ENCODE measurements around the gene PCDHGB5. TPM values are rescaled to one million over a fixed set of nuclear protein-coding genes. Genes with fewer than 3 reads are reported as not detected.

Gene PCDHGB5
- total RNA-seq, 1 donor from 2014 or later = 9.3 TPM

GRCh38 chr5:141363952-141364660 is 33.6 kb upstream of the PCDHGB5 start, which contains the start of gene PCDHGA5:
Gene PCDHGA5 (plus strand): TSS chr5:141364162. CDS start chr5:141364331, 169 bp downstream.
- Mint-ChIP-seq H3K4me1 (ENCODE audit: low read depth, unreplicated experiment) (no peaks in the 10 kb centered on the region), H3K36me3 (ENCODE audit: unreplicated experiment) (peaks cover 46% of the 10 kb centered on the region), H3K27me3 (ENCODE audit: unreplicated experiment) (peaks cover 12% of the 10 kb centered on the region), H3K27ac (ENCODE audit: unreplicated experiment) (no peak within 1 kb of the TSS), H3K4me3 (ENCODE audit: unreplicated experiment) (no peak within 1 kb of the TSS), H3K9me3 (ENCODE audit: unreplicated experiment) (peaks cover 32% of the 10 kb centered on the region)
- TF ChIP-seq CTCF (IDR thresholded peaks at IDR 0.05; ENCODE audit: partially characterized antibody, unreplicated experiment) = no peak
- no peak for DNase-seq

GRCh38 chr5:141366016-141366896 is 31.5 kb upstream of the PCDHGB5 start:
- Mint-ChIP-seq H3K9me3 (ENCODE audit: unreplicated experiment) (peaks cover 29% of the 10 kb centered on the region), H3K4me3 (ENCODE audit: unreplicated experiment) (no peak overlapping the region), H3K27me3 (ENCODE audit: unreplicated experiment) (peaks cover 3% of the 10 kb centered on the region), H3K27ac (ENCODE audit: unreplicated experiment) (no peak overlapping the region), H3K36me3 (ENCODE audit: unreplicated experiment) (peaks cover 47% of the 10 kb centered on the region), H3K4me1 (ENCODE audit: low read depth, unreplicated experiment) (no peaks in the 10 kb centered on the region)
- no peak for TF ChIP-seq CTCF (IDR thresholded peaks at IDR 0.05; ENCODE audit: partially characterized antibody, unreplicated experiment)
- no peak for DNase-seq

- H3K4me1 Mint-ChIP-seq (ENCODE audit: low read depth, unreplicated experiment) = no peaks in the 10 kb centered on the region
- no peak for TF ChIP-seq CTCF (IDR thresholded peaks at IDR 0.05; ENCODE audit: partially characterized antibody, unreplicated experiment)
- H3K36me3 Mint-ChIP-seq (ENCODE audit: unreplicated experiment) = peaks cover 51% of the 10 kb centered on the region
- no peak for DNase-seq
- H3K9me3 Mint-ChIP-seq (ENCODE audit: unreplicated experiment) = peaks cover 22% of the 10 kb centered on the region
- H3K27me3 Mint-ChIP-seq (ENCODE audit: unreplicated experiment) = no peaks in the 10 kb centered on the region
- no peak within 1 kb of the TSS for H3K4me3 Mint-ChIP-seq (ENCODE audit: unreplicated experiment)
- H3K27ac Mint-ChIP-seq (ENCODE audit: unreplicated experiment) = no peak within 1 kb of the TSS
These were observed 27.5 kb upstream of the PCDHGB5 start, which contains the start of gene PCDHGB3 for GRCh38 chr5:141369994-141370848. Gene PCDHGB3 (plus strand): TSS chr5:141370242. CDS start chr5:141370395, 153 bp downstream.

GRCh38 chr5:141371572-141372475 is 25.9 kb upstream of the PCDHGB5 start:
- H3K27me3 Mint-ChIP-seq (ENCODE audit: unreplicated experiment) = no peaks in the 10 kb centered on the region
- no peak for TF ChIP-seq CTCF (IDR thresholded peaks at IDR 0.05; ENCODE audit: partially characterized antibody, unreplicated experiment)
- no peak for DNase-seq
- H3K4me1 Mint-ChIP-seq (ENCODE audit: low read depth, unreplicated experiment) = no peaks in the 10 kb centered on the region
- no peak overlapping the region for H3K27ac Mint-ChIP-seq (ENCODE audit: unreplicated experiment)
- peaks cover 18% of the 10 kb centered on the region for H3K9me3 Mint-ChIP-seq (ENCODE audit: unreplicated experiment)
- H3K4me3 Mint-ChIP-seq (ENCODE audit: unreplicated experiment) = no peak overlapping the region
- H3K36me3 Mint-ChIP-seq (ENCODE audit: unreplicated experiment) = peaks cover 53% of the 10 kb centered on the region
